ENCODE measurements around the gene ACVR1. TPM values are rescaled to one million over a fixed set of nuclear protein-coding genes. Genes with fewer than 3 reads are reported as not detected.
"Not testable (repeated sequence)": the region's sequence is repeated elsewhere in the genome, so short reads cannot be mapped to it uniquely, and the experiment has no call there.

The ACVR1 gene
- total RNA-seq, 1 donor from 2014 or later, result 4.4 TPM

GRCh38 chr2:157827377-157827776, 48.8 kb downstream of the ACVR1 start:
- ATAC-seq (ENCODE audit: low read depth) (no peak), DNase-seq (no peak)
- H3K4me3 Mint-ChIP-seq, result no peak overlapping the region
- no peaks in the 10 kb centered on the region for H3K27me3 Mint-ChIP-seq
- no peaks in the 10 kb centered on the region for H3K9me3 Mint-ChIP-seq
- ChIA-PET POLR2A (no interaction called here), CTCF (no interaction called here)
- H3K4me1 Mint-ChIP-seq, result no peaks in the 10 kb centered on the region
- no peak for TF ChIP-seq CTCF (IDR thresholded peaks at IDR 0.05)
- H3K36me3 Mint-ChIP-seq (ENCODE audit: low read depth), result no peaks in the 10 kb centered on the region
- no peak overlapping the region for H3K27ac Mint-ChIP-seq
- intact Hi-C loops (cut with micrococcal nuclease), result no loop called here

GRCh38 chr2:157826644-157827043, 49.5 kb downstream of the ACVR1 start:
- DNase-seq; H3K4me3 Mint-ChIP-seq; CTCF ChIA-PET; POLR2A ChIA-PET; H3K4me1 Mint-ChIP-seq; H3K27ac Mint-ChIP-seq; H3K9me3 Mint-ChIP-seq; H3K36me3 Mint-ChIP-seq (ENCODE audit: low read depth); intact Hi-C loops (cut with micrococcal nuclease); H3K27me3 Mint-ChIP-seq; ATAC-seq (ENCODE audit: low read depth): not testable (repeated sequence)

- ChIA-PET CTCF (no interaction called here), POLR2A (no interaction called here)
- H3K4me3 Mint-ChIP-seq, result no peak overlapping the region
- ATAC-seq (ENCODE audit: low read depth) (no peak), DNase-seq (no peak)
- no peaks in the 10 kb centered on the region for H3K27me3 Mint-ChIP-seq
- no peak for TF ChIP-seq CTCF (IDR thresholded peaks at IDR 0.05)
- no peaks in the 10 kb centered on the region for H3K36me3 Mint-ChIP-seq (ENCODE audit: low read depth)
- no peaks in the 10 kb centered on the region for H3K9me3 Mint-ChIP-seq
- no peaks in the 10 kb centered on the region for H3K4me1 Mint-ChIP-seq
- H3K27ac Mint-ChIP-seq, result no peak overlapping the region
- intact Hi-C loops (cut with micrococcal nuclease), result no loop called here
These were observed 50.2 kb downstream of the ACVR1 start for GRCh38 chr2:157825885-157826284.

- Mint-ChIP-seq H3K4me1 (no peaks in the 10 kb centered on the region), H3K9me3 (no peaks in the 10 kb centered on the region), H3K36me3 (ENCODE audit: low read depth) (peaks cover 5% of the 10 kb centered on the region), H3K4me3 (no peak overlapping the region), H3K27ac (no peak overlapping the region), H3K27me3 (no peaks in the 10 kb centered on the region)
- TF ChIP-seq CTCF (IDR thresholded peaks at IDR 0.05), result no peak
- POLR2A ChIA-PET, result no interaction called here
- DNase-seq (no peak), ATAC-seq (ENCODE audit: low read depth) (no peak)
- intact Hi-C loops (cut with micrococcal nuclease), result no loop called here
- CTCF ChIA-PET, result no interaction called here
These were observed 53.1 kb downstream of the ACVR1 start for GRCh38 chr2:157822993-157823392.

GRCh38 chr2:157822533-157822932, 53.6 kb downstream of the ACVR1 start:
- no peak overlapping the region for H3K4me3 Mint-ChIP-seq
- H3K36me3 Mint-ChIP-seq (ENCODE audit: low read depth), result peaks cover 8% of the 10 kb centered on the region
- intact Hi-C loops (cut with micrococcal nuclease), result no loop called here
- no peaks in the 10 kb centered on the region for H3K9me3 Mint-ChIP-seq
- no peaks in the 10 kb centered on the region for H3K4me1 Mint-ChIP-seq
- TF ChIP-seq CTCF (IDR thresholded peaks at IDR 0.05), result no peak
- CTCF ChIA-PET, result no interaction called here
- DNase-seq (no peak), ATAC-seq (ENCODE audit: low read depth) (no peak)
- H3K27ac Mint-ChIP-seq, result no peak overlapping the region
- POLR2A ChIA-PET, result no interaction called here
- no peaks in the 10 kb centered on the region for H3K27me3 Mint-ChIP-seq

- no peaks in the 10 kb centered on the region for H3K27me3 Mint-ChIP-seq
- ChIA-PET CTCF (no interaction called here), POLR2A (no interaction called here)
- intact Hi-C loops (cut with micrococcal nuclease), result no loop called here
- H3K36me3 Mint-ChIP-seq (ENCODE audit: low read depth), result peaks cover 18% of the 10 kb centered on the region
- ATAC-seq (ENCODE audit: low read depth), result no peak
- no peak overlapping the region for H3K27ac Mint-ChIP-seq
- no peaks in the 10 kb centered on the region for H3K9me3 Mint-ChIP-seq
- no peak for DNase-seq
- no peaks in the 10 kb centered on the region for H3K4me1 Mint-ChIP-seq
- TF ChIP-seq CTCF (IDR thresholded peaks at IDR 0.05), result no peak
- no peak overlapping the region for H3K4me3 Mint-ChIP-seq
These were observed 54.5 kb downstream of the ACVR1 start for GRCh38 chr2:157821519-157822131.

Data from activated B cell treated with CpG ODN at 0.5 μM for 24 hours (primary cell).